PC-3 (cell line): ENCODE data around the gene ANKZF1. TPM values are rescaled to one million over a fixed set of nuclear protein-coding genes. Genes with fewer than 3 reads are reported as not detected.

ENCODE experiments used
- ATAC-seq: fragments of 200-7000 bp; cut with Tn5 transposase; 2 replicates; pipeline ENCODE4 v1.9.1; 2020; ENCODE audit warnings: mild to moderate bottlenecking, moderate library complexity
- BruUV-seq: library from RNA; stranded (reverse); fragments of 400-500 nt; replicated peaks from 2 replicates; lab custom pipeline; 2021; lab: Mats Ljungman, UMichigan
- CTCF ChIA-PET: fragments of 300-600 bp; sonication (Branson Sonifier 250); formaldehyde crosslinking; loops from one replicate; lab custom pipeline; 2022; ENCODE audit warnings: antibody characterized with exemption; lab: Charles Lee
- POLR2A ChIA-PET: fragments of 300-600 bp; sonication (Branson Sonifier 250); formaldehyde crosslinking; loops from one replicate; lab custom pipeline; 2022; ENCODE audit warnings: antibody characterized with exemption; ENCODE audit not compliant: unreplicated experiment; lab: Charles Lee
- DNase-seq: peaks from one replicate; pipeline ENCODE4 v3.0.0-alpha.2; 2015
- H2AFZ ChIP-seq: fragments of 300-600 bp; sonication (generic); 2 replicates; pipeline ENCODE4 v1.6.0; 2016; ENCODE audit warnings: antibody characterized with exemption, low read length
- H3F3A ChIP-seq: fragments of 300-600 bp; sonication (generic); one replicate; pipeline ENCODE4 v1.6.0; 2017; ENCODE audit warnings: antibody characterized with exemption, low read length, control low read depth, mild to moderate bottlenecking; ENCODE audit not compliant: unreplicated experiment
- H3K27ac ChIP-seq: fragments of 300-600 bp; sonication (generic); 2 replicates; pipeline ENCODE4 v1.5.1; 2016; ENCODE audit warnings: mild to moderate bottlenecking, low read length
- H3K27me3 ChIP-seq: fragments of 300-600 bp; sonication (generic); 2 replicates; pipeline ENCODE4 v1.6.1; 2016; ENCODE audit warnings: low read length, mixed read lengths
- H3K36me3 ChIP-seq: fragments of 300-600 bp; sonication (generic); 2 replicates; pipeline ENCODE4 v1.6.1; 2016; ENCODE audit warnings: low read depth, mixed run types, low read length, mixed read lengths
- H3K4me1 ChIP-seq: fragments of 300-600 bp; sonication (generic); 2 replicates; pipeline ENCODE4 v1.5.1; 2016; ENCODE audit warnings: low read length; ENCODE audit not compliant: insufficient read depth
- H3K4me2 ChIP-seq: fragments of 300-600 bp; sonication (generic); 2 replicates; pipeline ENCODE4 v1.6.0; 2016; ENCODE audit warnings: low read length
- H3K4me3 ChIP-seq: fragments of 300-600 bp; sonication (generic); 2 replicates; pipeline ENCODE4 v1.5.1; 2016; ENCODE audit warnings: mild to moderate bottlenecking, low read length, mixed read lengths
- H3K79me2 ChIP-seq: fragments of 300-600 bp; sonication (generic); 2 replicates; pipeline ENCODE4 v1.6.1; 2017; ENCODE audit warnings: low read length, mixed read lengths
- H3K9ac ChIP-seq: fragments of 300-600 bp; sonication (generic); 2 replicates; pipeline ENCODE4 v1.6.0; 2016; ENCODE audit warnings: mild to moderate bottlenecking, low read length
- H3K9me2 ChIP-seq: fragments of 300-600 bp; sonication (generic); replicated peaks from 2 replicates; pipeline ENCODE4 v1.6.1; 2016; ENCODE audit warnings: mixed run types, low read length, mixed read lengths
- H3K9me3 ChIP-seq: fragments of 300-600 bp; sonication (generic); 2 replicates; pipeline ENCODE4 v1.6.1; 2016; ENCODE audit warnings: low read length, mixed read lengths
- H4K20me1 ChIP-seq: fragments of 300-600 bp; sonication (generic); 2 replicates; pipeline ENCODE4 v1.6.1; 2016; ENCODE audit warnings: low read length, mixed read lengths
- CTCF ChIP-seq: fragments of 300-600 bp; sonication (generic); conservative IDR thresholded peaks from 2 replicates; pipeline ENCODE4 v1.5.1; 2017; ENCODE audit warnings: antibody characterized with exemption, low read depth, mild to moderate bottlenecking, low read length
- EZH2 ChIP-seq: fragments of 300-600 bp; sonication (generic); IDR thresholded peaks from one replicate; pipeline ENCODE4 v1.6.1; 2017; ENCODE audit warnings: antibody characterized with exemption, mild to moderate bottlenecking, low read length; ENCODE audit not compliant: unreplicated experiment
- EZH2phosphoT487 ChIP-seq: fragments of 300-600 bp; sonication (generic); IDR thresholded peaks from 2 replicates; pipeline ENCODE4 v1.6.1; 2018; ENCODE audit warnings: mild to moderate bottlenecking, antibody characterized with exemption, low read length, borderline replicate concordance
- intact Hi-C: fragments of 100-400 bp; cut with micrococcal nuclease; formaldehyde crosslinking; loops from 2 replicates; pipeline ENCODE4 v1.9.0; 2023
- total RNA-seq: library from RNA; depleted of rRNA; stranded (reverse); fragments of >200 nt; gene quantifications from 2 replicates; pipeline ENCODE4 v1.2.3, GENCODE V29; 2014

ANKZF1 gene
- total RNA-seq, 1 experiment from 2014 or later: 67.9 TPM

- intact Hi-C loops: loop anchor here (1.0 kb wide), 2 partner anchors 10 to 47 kb away; partner anchors contain the start of gene NHEJ1
- no peaks in the 10 kb centered on the region for H3K9me2 ChIP-seq
- no peak for TF ChIP-seq EZH2
- TF ChIP-seq CTCF: no peak
- TF ChIP-seq EZH2phosphoT487: no peak
- no peak for DNase-seq
- peak overlapping the region; percentile 61 for H2AFZ ChIP-seq
- H3K9ac ChIP-seq: peak overlapping the region; percentile 56
- peaks cover 5% of the 10 kb centered on the region; the same call in 1 of the 2 replicates for H3K79me2 ChIP-seq
- no peaks in the 10 kb centered on the region for H3F3A ChIP-seq
- H3K36me3 ChIP-seq: no peaks in the 10 kb centered on the region; the same call in 1 of the 2 replicates
- peak overlapping the region; percentile 69 for H3K27ac ChIP-seq
- H3K9me3 ChIP-seq: no peaks in the 10 kb centered on the region
- POLR2A ChIA-PET: interaction anchor here (0.7 kb wide), 1 partner anchor 12 kb away, joined by 3 read pairs; no protein-coding TSS in a partner anchor
- H4K20me1 ChIP-seq: no peaks in the 10 kb centered on the region
- BruUV-seq: TSS peak; percentile 76
- H3K27me3 ChIP-seq: no peaks in the 10 kb centered on the region
- H3K4me3 ChIP-seq: peak overlapping the region; percentile 66
- ATAC-seq: peak; percentile 26
- peak overlapping the region; percentile 96 for H3K4me2 ChIP-seq
- CTCF ChIA-PET: no interaction called here
- peaks cover 20% of the 10 kb centered on the region for H3K4me1 ChIP-seq
Observed at GRCh38 chr2:219207134-219207883, 22.3 kb upstream of the ANKZF1 start.

- ChIA-PET POLR2A (interaction anchor here (0.6 kb wide), 1 partner anchor 50 kb away, joined by 4 read pairs; no protein-coding TSS in a partner anchor), CTCF (interaction anchor here (0.7 kb wide), 1 partner anchor 522 kb away, joined by 4 read pairs; no protein-coding TSS in a partner anchor)
- Histone ChIP-seq H3K4me1 (peaks cover 20% of the 10 kb centered on the region), H3K27me3 (no peaks in the 10 kb centered on the region), H4K20me1 (no peaks in the 10 kb centered on the region), H3F3A (no peaks in the 10 kb centered on the region), H3K9me2 (no peaks in the 10 kb centered on the region), H3K4me3 (peak overlapping the region; percentile 66), H3K9me3 (no peaks in the 10 kb centered on the region), H2AFZ (peak overlapping the region; percentile 61), H3K79me2 (peaks cover 5% of the 10 kb centered on the region; the same call in 1 of the 2 replicates), H3K4me2 (peak overlapping the region; percentile 96), H3K36me3 (peaks cover 2% of the 10 kb centered on the region; the same call in 1 of the 2 replicates), H3K27ac (no peak overlapping the region), H3K9ac (no peak overlapping the region)
- DNase-seq: peak; percentile 38
- BruUV-seq: no TSS peak
- ATAC-seq: no peak; the same call in 1 of the 2 replicates
- TF ChIP-seq EZH2: no peak
- TF ChIP-seq EZH2phosphoT487: no peak
- no peak for TF ChIP-seq CTCF
- intact Hi-C loops: loop anchor here (1.0 kb wide), 2 partner anchors 9 to 48 kb away; partner anchors contain the start of gene NHEJ1
Observed at GRCh38 chr2:219207884-219208740, 21.5 kb upstream of the ANKZF1 start.
